HepG2 (cell line): Measurements from ENCODE around the gene BCAN. TPM values are rescaled to one million over a fixed set of nuclear protein-coding genes. Genes with fewer than 3 reads are reported as not detected.
A peak's percentile ranks its signal among the peaks of the same experiment; 100 is the strongest.

Experiments
- ATAC-seq: fragments of 200-7000 bp; cut with Tn5 transposase; 3 replicates; pipeline ENCODE4 v1.9.1; 2020; ENCODE audit warnings: mild to moderate bottlenecking, moderate library complexity
- BruUV-seq: library from RNA; stranded (reverse); fragments of 400-500 nt; replicated peaks from 2 replicates; lab custom pipeline; 2021; lab: Mats Ljungman, UMichigan
- CTCF ChIA-PET: fragments of 300-600 bp; formaldehyde crosslinking; extraction: SDS; loops from one replicate; lab custom pipeline; 2021; ENCODE audit warnings: low total read pairs, inconsistent platforms, low intra/inter-chr PET ratio; lab: Yijun Ruan, JAX
- POLR2A ChIA-PET: fragments of 350-600 bp; sonication (Branson Sonifier 250); formaldehyde crosslinking; loops from one replicate; lab custom pipeline; 2020; ENCODE audit warnings: antibody characterized with exemption, inconsistent platforms; lab: Yijun Ruan, JAX
- DNase-seq: peaks from one replicate; pipeline ENCODE4 v3.0.0-alpha.2; 2015; ENCODE audit warnings: low spot score
- FAIRE-seq: peaks from 3 replicates; lab custom pipeline; 2011; peaks lifted over from hg19 to GRCh38; lab: Jason Lieb, UNC
- H2AFZ ChIP-seq: one replicate; pipeline ENCODE4 v1.6.1; 2011; ENCODE audit warnings: low read length, inconsistent platforms
- H3K27ac ChIP-seq: fragments of 300-600 bp; 3 replicates; pipeline ENCODE4 v1.8.0; 2011; ENCODE audit warnings: mixed run types, mild to moderate bottlenecking, mixed read lengths, low read length, inconsistent platforms; ENCODE audit not compliant: insufficient read depth; ENCODE audit errors: extremely low read length
- H3K27me3 ChIP-seq, 2 experiments: fragments of 200-600 bp in 1 of 2; 2 replicates in 1 of 2; 3 replicates in 1 of 2; pipeline versions ENCODE4 v1.6.0 to v1.8.0; 2011; ENCODE audit warnings: low read length in 2 of 2, mild to moderate bottlenecking in 2 of 2, moderate library complexity in 2 of 2, inconsistent platforms in 1 of 2; ENCODE audit not compliant: insufficient read depth in 2 of 2, control insufficient read depth in 1 of 2
- H3K36me3 ChIP-seq, 2 experiments: fragments of 200-600 bp in 1 of 2; replicated peaks in 1 of 2; 2 replicates in 1 of 2; 3 replicates in 1 of 2; pipeline versions ENCODE4 v1.5.1 to v1.8.0; 2011; ENCODE audit warnings: low read length in 2 of 2, inconsistent platforms in 1 of 2; ENCODE audit not compliant: insufficient read depth in 2 of 2, control insufficient read depth in 1 of 2
- H3K4me1 ChIP-seq: 2 replicates; pipeline ENCODE4 v1.5.1; 2012; ENCODE audit warnings: low read length, inconsistent platforms; ENCODE audit not compliant: insufficient read depth
- H3K4me2 ChIP-seq: 2 replicates; pipeline ENCODE4 v1.6.0; 2011; ENCODE audit warnings: low read depth, low read length, inconsistent platforms
- H3K4me3 ChIP-seq, 3 experiments: fragments of 200-600 bp in 1 of 3; sonication (generic), shearing (Covaris generic) in 1 of 3; replicated peaks in 1 of 3; 2 replicates each; pipeline ENCODE4 v1.5.1; 2011 to 2016; ENCODE audit warnings: low read length in 3 of 3, inconsistent platforms in 2 of 3, low read depth in 2 of 3, mild to moderate bottlenecking in 2 of 3, control low read depth in 1 of 3, mixed read lengths in 1 of 3; ENCODE audit not compliant: insufficient read depth in 1 of 3
- H3K79me2 ChIP-seq: one replicate; pipeline ENCODE4 v1.6.1; 2011; ENCODE audit warnings: low read length, inconsistent platforms; ENCODE audit not compliant: insufficient read depth
- H3K9ac ChIP-seq: 2 replicates; pipeline ENCODE4 v1.6.0; 2011; ENCODE audit warnings: mild to moderate bottlenecking, low read depth, low read length, inconsistent platforms; ENCODE audit not compliant: insufficient read depth
- H3K9me3 ChIP-seq: 2 replicates; pipeline ENCODE4 v1.5.1; 2012; ENCODE audit warnings: mild to moderate bottlenecking, low read length
- H4K20me1 ChIP-seq: 2 replicates; pipeline ENCODE4 v1.6.0; 2011; ENCODE audit warnings: inconsistent platforms, mild to moderate bottlenecking, low read length, moderate library complexity; ENCODE audit not compliant: insufficient read depth
- CEBPB ChIP-seq: IDR thresholded peaks from 2 replicates; pipeline ENCODE4 v1.6.1; 2011; ENCODE audit warnings: low read depth, low read length, improper control_type of control experiment, borderline replicate concordance
- ZMYM3 ChIP-seq: sonication (generic); formaldehyde crosslinking; IDR thresholded peaks from 2 replicates; pipeline ENCODE4 v1.5.1; 2020; ENCODE audit warnings: mild to moderate bottlenecking, missing genetic modification reagents
- ZNF792 ChIP-seq: IDR thresholded peaks from 2 replicates; pipeline ENCODE4 v1.6.1; 2016
- WGBS: methylation state at CpG from one replicate; pipeline ENCODE4 v1.1.6; 2017; ENCODE audit warnings: low lambda C conversion rate; 5-methylcytosine and 5-hydroxymethylcytosine counted together
- in situ Hi-C: cut with HindIII; loops from 2 replicates; pipeline ENCODE4 v1.10.0; 2017; ENCODE audit warnings: low pct_unique_long_range_greater_than_20kb; ENCODE audit not compliant: extremely low pct_ligation_motif_present
- intact Hi-C: fragments of 100-400 bp; cut with micrococcal nuclease; formaldehyde crosslinking; loops from one replicate; pipeline ENCODE4 v1.10.0; 2022; ENCODE audit not compliant: unreplicated experiment
- polyA plus RNA-seq, 8 experiments: library from polyadenylated mRNA; depleted of rRNA in 3 of 8; stranded (reverse) in 7 of 8; unstranded in 1 of 8; fragments of >200 nt; fragmentation: Illumina TruSeq in 4 of 8; extraction: Trizol in 4 of 8; gene quantifications; 2 replicates each; pipeline versions ENCODE4 v1.2.1 to v1.2.3, GENCODE V29; 2011 to 2016; ENCODE audit warnings: low read depth in 4 of 8, missing spikeins in 1 of 8, mixed read lengths in 1 of 8; ENCODE audit not compliant: insufficient read depth in 1 of 8
- total RNA-seq, 5 experiments: library from RNA; depleted of rRNA; stranded (reverse); fragments of >200 nt; fragmentation: Illumina TruSeq; extraction: Trizol; gene quantifications; 2 replicates each; pipeline ENCODE4 v1.2.3, GENCODE V29; 2016; ENCODE audit warnings: low read depth in 1 of 5

Gene BCAN
- total and polyA plus RNA-seq, 2 of the 13 experiments (the other 11 are each of a cell fraction or from before 2014, with no cell fraction given): not detected

DNA sequence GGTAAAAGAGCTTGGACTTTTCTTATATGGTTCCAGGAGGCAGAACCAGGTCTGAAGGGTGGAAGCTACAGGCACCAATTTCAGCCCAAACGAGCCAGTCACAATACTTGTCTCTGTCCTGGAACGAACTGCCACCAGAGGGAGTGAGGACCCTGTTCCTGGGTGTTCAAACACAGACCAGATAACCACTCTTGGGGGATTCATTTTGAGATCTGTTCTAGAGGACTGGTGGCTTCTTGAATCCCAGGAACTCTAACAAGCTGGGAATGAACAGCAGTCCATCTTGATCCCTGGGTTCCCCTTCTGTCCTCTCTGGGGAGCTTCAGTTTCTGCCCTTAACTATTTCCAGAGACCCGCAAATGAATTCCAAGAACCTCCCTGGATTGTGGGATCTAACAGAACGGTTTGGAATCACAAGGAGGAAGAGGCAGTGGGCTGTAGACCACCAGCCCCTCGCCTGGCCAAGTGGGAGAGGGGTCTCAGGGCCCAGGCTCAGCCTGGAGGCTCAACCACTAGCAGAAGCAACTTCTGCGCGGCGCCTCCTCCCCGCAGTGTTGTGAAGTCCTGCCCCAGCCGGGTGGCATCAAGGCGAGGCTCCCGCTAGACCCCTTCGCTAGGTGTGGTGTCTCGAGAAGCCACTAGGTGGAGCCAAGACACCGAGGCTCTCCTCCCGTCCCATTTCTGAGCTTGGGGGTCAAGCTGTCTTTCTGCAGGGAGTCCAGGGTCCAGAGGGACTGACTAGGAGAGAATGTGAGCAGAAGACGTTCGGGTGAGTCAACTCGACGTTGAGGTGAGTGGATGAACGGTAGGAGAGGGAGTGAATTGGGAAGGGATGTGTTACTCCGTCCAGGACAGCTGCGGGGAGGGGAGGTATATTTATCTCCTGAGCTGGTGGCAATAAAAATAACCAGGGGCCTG is 47.4 kb downstream of the BCAN start (continued):
- no peak for TF ChIP-seq CEBPB

DNA sequence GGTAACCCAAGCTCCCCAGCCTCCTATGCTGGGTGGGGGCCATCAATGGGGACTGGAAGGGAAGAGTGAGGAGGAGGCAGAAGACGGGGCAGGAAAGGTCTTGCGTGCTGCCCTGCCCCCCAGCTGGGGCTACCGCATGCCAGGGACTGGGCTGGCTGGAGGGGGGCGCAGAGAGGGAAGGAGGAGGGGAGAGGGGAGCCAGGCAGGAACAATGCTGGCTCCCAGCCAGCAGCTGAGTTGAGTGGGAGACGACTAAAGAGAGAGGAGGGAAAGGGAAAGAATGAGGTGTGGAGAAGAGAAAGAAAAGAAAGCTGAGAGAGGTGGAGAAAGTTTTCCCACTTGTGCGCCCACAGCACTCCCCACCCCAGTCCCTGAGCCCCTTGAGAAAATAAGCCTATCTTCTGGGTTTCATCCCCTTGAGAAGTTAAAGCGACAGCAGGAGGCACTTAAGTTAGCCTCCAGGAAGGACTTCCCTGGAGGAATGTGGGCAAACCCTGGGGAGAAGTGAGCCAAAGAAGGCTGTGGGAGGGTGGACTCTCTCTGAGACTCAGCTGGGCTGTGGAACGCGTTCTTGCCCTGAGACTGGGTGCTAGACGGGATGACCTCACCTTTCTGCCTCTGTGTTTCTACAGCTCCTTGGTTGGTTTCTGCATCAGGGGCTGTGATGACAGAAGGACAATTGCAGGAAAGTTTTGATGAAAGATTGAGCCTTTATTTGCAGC is 48.2 kb downstream of the BCAN start:
- no peak for ATAC-seq
- Histone ChIP-seq H3K4me2 (peak overlapping the region; percentile 98), H3K27me3 (peaks cover 14 to 46% of the 10 kb centered on the region in 2 experiments; a peak in 4 of 5 replicates), H3K4me1 (peaks cover 40% of the 10 kb centered on the region), H3K9me3 (no peaks in the 10 kb centered on the region), H3K79me2 (no peaks in the 10 kb centered on the region), H3K27ac (no peak overlapping the region), H3K4me3 (peak overlapping the region in 1 of 3 experiments; percentile 65; a peak in 1 of 6 replicates), H2AFZ (no peak overlapping the region), H3K9ac (no peak overlapping the region), H3K36me3 (no peaks in the 10 kb centered on the region), H4K20me1 (no peaks in the 10 kb centered on the region)
- intact Hi-C loops: loop anchor here (1.0 kb wide), 3 partner anchors 16 to 200 kb away; no protein-coding TSS in a partner anchor
- no peak for DNase-seq
- no peak for FAIRE-seq
- ChIA-PET POLR2A (interaction anchor here (1.0 to 2.5 kb wide), 8 partner anchors 13 to 170 kb away, joined by 3 to 22 read pairs (median 8); partner anchors contain the start of genes ISG20L2, METTL25B, NES and NTRK1), CTCF (interaction anchor here (0.7 to 4.7 kb wide), 8 partner anchors 12 to 200 kb away, joined by 3 to 119 read pairs (median 8); partner anchors contain the start of genes CRABP2, ISG20L2 and METTL25B)
- in situ Hi-C loops: loop anchor here (5.0 to 10.0 kb wide), 3 partner anchors 37 to 235 kb away; partner anchors contain the start of genes ISG20L2, LRRC71, METTL25B and NTRK1
- peak; percentile 80 for TF ChIP-seq ZMYM3 (CRISPR knock-in tag)
- no peak for TF ChIP-seq ZNF792 (CRISPR knock-in tag)
- 32% methylated on average over 10 of the region's 10 CpGs for WGBS
- BruUV-seq: no TSS peak
